ENCODE data around the gene EDRF1.

The EDRF1 gene

DNA sequence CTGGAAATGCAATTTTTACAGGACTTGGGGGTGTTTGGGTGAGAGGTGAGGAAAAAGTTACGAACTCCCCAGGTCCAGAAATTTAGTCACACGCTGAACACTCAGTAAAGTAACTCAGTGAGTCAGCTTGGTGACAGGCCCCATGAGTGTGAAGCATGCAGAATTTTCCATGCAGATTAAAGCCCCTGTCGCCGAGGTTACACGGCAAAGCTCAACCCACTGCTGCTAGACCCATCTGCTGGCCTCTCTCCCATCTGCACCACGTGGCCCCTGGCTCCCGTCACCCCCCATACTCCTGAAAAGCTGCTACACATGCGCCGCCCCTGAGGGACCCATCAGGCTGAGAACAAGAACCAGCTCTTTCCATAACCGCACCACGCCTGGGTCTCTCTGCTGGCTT is 63.1 kb downstream of the EDRF1 start:
- ChIA-PET POLR2A (interaction anchor here (0.6 kb wide), 1 partner anchor 12 kb away, joined by 4 read pairs; no protein-coding TSS in a partner anchor), CTCF (interaction anchor here (0.8 to 2.0 kb wide), 3 partner anchors 10 to 46 kb away, joined by 3 to 6 read pairs (median 3); no protein-coding TSS in a partner anchor)
- no peak for DNase-seq (ENCODE audit: extremely low spot score)
- TF ChIP-seq, protein P1, sequence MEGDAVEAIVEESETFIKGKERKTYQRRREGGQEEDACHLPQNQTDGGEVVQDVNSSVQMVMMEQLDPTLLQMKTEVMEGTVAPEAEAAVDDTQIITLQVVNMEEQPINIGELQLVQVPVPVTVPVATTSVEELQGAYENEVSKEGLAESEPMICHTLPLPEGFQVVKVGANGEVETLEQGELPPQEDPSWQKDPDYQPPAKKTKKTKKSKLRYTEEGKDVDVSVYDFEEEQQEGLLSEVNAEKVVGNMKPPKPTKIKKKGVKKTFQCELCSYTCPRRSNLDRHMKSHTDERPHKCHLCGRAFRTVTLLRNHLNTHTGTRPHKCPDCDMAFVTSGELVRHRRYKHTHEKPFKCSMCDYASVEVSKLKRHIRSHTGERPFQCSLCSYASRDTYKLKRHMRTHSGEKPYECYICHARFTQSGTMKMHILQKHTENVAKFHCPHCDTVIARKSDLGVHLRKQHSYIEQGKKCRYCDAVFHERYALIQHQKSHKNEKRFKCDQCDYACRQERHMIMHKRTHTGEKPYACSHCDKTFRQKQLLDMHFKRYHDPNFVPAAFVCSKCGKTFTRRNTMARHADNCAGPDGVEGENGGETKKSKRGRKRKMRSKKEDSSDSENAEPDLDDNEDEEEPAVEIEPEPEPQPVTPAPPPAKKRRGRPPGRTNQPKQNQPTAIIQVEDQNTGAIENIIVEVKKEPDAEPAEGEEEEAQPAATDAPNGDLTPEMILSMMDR (IDR thresholded peaks at IDR 0.05; ENCODE audit: control extremely low read depth, extremely low read depth, low read depth, missing control alignments) = no peak

DNA sequence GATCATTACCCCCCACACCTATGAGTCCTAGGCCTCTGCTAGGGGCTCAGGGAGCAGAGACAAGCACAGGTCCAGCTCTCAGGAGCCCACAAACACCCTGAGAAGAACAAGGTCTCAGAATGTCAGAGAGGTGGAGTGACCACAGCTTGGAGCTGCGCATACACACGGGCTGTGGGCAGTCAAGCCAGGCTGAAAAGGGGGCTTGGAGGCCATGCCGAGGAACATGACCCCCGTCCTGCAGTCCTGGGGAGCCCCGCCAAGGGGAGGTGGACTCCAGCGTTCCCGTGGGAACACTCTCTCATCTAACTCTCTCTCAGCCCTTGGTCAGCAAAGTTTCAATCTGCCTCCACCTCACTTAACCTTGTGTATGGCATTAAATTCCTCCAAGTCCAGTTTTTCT is 63.9 kb downstream of the EDRF1 start:
- POLR2A ChIA-PET = interaction anchor here (0.6 kb wide), 1 partner anchor 11 kb away, joined by 4 read pairs; no protein-coding TSS in a partner anchor
- DNase-seq (ENCODE audit: extremely low spot score) = no peak
- CTCF ChIA-PET = interaction anchor here (1.5 to 2.3 kb wide), 4 partner anchors 9 to 23 kb away, joined by 3 to 10 read pairs (median 6); no protein-coding TSS in a partner anchor
- TF ChIP-seq, protein P1 (IDR thresholded peaks at IDR 0.05; ENCODE audit: control extremely low read depth, extremely low read depth, low read depth, missing control alignments) = no peak

DNA sequence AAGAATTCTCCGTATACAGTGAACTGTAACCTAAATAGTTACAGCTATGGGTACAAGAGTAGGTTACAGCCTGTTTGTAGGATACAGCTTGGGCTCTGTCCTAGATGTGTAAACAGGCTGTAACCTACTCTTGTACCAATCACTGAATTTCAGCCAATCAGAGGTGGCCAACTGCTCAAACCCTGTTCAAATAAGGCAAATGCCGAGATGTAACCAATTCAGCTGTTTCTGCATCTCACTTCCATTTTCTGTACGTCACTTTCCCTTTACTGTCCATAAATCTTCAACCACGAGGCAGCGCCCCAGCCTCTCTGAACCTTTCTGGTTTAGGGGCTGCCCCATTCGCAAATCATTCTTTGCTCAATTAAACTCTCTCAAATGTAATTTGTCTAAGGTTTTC is 64.4 kb downstream of the EDRF1 start:
- ChIA-PET POLR2A (interaction anchor here (0.6 kb wide), 1 partner anchor 47 kb away, joined by 3 read pairs; no protein-coding TSS in a partner anchor), CTCF (interaction anchor here (1.5 to 2.3 kb wide), 4 partner anchors 9 to 23 kb away, joined by 3 to 10 read pairs (median 6); no protein-coding TSS in a partner anchor)
- TF ChIP-seq, protein P1 (IDR thresholded peaks at IDR 0.05; ENCODE audit: control extremely low read depth, extremely low read depth, low read depth, missing control alignments) = no peak
- DNase-seq (ENCODE audit: extremely low spot score) = peak; percentile 57

DNA sequence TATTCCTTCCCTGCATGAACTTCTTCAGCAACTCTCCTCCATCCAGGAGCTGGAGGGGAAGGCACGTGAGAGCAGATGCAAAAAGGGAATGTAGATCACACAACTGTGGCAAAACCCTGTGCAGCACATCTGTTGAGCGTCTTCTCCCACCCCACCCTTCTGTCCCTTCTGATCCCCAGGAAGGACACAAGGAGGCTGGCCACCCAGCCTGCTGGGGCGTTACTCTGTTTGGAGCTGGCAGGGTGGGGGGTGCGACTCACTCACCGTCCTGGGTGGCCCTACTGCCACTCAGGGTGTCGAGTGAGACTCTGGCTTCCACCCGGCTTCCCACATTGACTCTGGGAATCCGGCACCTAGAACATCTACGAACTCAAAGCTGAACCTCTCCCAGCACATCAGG is 66.3 kb downstream of the EDRF1 start:
- no peak for DNase-seq (ENCODE audit: extremely low spot score)
- POLR2A ChIA-PET = interaction anchor here (0.5 kb wide), 1 partner anchor 69 kb away, joined by 4 read pairs; no protein-coding TSS in a partner anchor
- TF ChIP-seq, protein P1 (IDR thresholded peaks at IDR 0.05; ENCODE audit: control extremely low read depth, extremely low read depth, low read depth, missing control alignments) = no peak
- CTCF ChIA-PET = interaction anchor here (0.9 to 1.3 kb wide), 2 partner anchors 10 to 21 kb away, joined by 3 to 4 read pairs; no protein-coding TSS in a partner anchor

DNA sequence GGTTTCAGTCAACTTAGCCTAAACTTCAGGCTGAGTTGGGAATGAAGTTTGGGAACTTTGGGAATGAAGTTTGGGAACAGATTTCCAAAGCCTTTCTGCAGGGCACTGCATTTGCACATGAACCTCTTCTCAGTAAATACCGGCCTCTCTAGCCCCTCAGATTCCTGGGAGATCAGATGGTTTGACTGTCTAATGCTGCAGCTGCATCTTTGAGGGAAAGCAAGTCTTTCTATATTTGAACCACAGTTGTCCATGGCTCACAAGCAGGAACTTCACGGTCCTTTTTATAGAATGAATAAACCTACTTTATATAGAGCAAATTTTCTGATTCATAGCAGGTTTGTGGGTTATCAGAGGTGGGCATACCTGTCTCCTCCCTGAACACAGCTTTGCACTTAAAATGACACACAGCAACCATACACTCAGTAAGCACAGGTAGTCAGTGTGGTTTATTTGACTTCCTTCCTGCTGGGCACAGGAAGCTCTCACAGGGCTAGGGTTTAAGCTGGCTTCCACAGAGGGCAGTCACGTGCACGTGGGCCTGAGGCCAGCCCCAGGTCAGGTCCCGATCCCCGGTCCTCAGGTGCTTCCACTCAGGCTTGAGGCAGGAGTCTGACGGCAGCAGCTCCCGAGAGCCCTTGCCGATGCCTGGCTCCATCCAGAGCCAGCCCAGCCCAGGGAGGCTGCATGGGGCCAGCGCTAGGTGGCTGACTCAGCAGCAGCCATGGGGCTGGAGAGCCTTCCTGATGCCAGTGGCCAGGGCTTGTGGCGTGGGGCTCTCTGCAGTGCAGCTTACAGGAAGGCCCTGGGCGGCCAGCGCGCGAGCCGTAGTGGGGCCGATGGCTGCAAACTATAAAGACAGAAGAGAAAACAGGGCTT is 68.9 kb downstream of the EDRF1 start:
- ChIA-PET CTCF (interaction anchor here (1.3 to 1.7 kb wide), 2 partner anchors 20 to 29 kb away, joined by 3 to 5 read pairs; no protein-coding TSS in a partner anchor), POLR2A (no interaction called here)
- TF ChIP-seq, protein P1 (IDR thresholded peaks at IDR 0.05; ENCODE audit: control extremely low read depth, extremely low read depth, low read depth, missing control alignments) = no peak
- no peak for DNase-seq (ENCODE audit: extremely low spot score)
